Measurements from ENCODE around the gene MASTL.
"Not testable (repeated sequence)": the region's sequence is repeated elsewhere in the genome, so short reads cannot be mapped to it uniquely, and the experiment has no call there.

The MASTL gene

DNA sequence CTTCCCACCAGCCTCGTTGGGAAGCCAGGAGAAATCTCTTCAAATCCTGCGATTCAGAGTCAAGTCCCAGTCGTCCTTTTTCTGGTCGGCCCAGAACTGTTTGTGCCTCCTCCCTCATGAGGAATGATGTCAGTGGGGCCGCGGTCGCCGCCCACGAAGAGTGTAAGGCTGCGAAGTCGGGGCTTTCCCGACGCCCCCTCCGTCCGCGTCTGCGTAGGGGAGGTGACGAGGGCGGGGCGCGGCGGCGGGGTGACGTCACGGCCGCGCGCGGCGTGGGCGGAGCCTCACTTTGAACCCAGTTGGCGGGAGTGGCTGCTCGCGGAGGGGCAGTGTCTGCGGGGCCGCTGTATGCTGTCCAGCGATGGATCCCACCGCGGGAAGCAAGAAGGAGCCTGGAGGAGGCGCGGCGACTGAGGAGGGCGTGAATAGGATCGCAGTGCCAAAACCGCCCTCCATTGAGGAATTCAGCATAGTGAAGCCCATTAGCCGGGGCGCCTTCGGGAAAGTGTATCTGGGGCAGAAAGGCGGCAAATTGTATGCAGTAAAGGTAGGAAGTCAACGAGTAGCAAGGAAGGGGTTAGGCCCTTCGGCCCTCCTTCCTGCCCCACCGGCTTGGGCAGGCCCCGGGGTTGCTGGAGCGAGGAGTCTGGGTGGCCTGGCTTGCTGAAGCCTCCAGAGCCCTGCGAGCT lies at the start of gene MASTL:
Gene MASTL, plus strand, starts transcription at position 287 of the 689 bp plus-strand sequence. Its CDS starts 75 bp downstream, at position 362.
- DNase-seq: peak; percentile 96

DNA sequence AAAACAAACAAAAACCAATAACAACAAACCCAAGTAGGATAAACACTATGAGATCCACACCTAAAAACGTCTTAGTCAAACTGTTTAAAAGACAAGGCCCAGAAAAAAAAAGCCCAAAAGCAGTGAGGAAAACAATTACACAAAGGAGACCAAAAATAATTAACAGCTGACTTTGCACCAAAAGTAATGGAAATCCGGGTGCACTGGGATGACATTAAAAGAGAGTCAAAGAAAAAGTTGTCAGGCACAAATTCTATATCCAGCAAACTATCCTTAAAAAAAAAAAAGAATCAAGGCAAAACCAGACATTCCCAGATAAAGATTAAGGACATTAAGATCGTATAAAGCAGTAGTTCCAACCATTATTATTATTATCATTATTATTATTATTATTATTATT lies 47.0 kb upstream of the MASTL start:
- DNase-seq: no peak

DNA sequence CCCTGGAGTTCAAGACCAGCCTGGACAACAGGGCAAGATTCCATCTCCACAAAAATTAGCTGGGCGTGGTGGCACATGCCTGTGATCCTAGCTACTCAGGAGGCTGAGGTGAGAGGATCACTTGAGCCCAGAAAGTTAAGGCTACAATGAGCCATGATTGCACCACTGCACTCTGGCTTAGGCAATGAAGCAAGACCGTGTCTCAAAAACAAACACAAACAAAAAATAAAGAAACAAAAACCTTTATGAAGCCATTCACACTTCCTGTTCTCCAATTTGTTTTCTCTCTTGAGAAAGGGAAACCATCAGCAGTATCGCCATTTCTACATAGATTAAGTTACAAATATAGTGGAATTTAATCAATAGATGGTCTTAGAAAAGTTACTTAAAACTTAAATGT lies 20.8 kb upstream of the MASTL start:
- no peak for DNase-seq

DNA sequence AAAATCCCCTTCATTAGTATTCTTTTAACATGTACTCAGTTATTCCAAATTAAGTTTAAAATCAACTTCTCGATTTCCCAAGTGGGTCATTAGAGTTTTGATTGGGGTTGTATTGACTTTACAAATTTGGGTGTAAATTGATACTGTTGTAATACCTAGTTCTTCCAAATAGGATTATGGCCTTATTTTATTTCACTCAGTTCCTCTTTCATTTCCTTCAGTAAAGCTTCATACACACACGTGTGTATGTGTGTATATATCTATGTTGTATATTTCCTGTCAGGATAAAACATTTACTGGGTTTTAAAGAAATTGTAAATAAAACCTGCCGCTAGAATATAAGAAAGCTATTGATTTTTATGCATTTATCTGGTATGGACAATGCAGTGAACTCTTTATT lies 16.9 kb upstream of the MASTL start:
- DNase-seq: no peak

DNA sequence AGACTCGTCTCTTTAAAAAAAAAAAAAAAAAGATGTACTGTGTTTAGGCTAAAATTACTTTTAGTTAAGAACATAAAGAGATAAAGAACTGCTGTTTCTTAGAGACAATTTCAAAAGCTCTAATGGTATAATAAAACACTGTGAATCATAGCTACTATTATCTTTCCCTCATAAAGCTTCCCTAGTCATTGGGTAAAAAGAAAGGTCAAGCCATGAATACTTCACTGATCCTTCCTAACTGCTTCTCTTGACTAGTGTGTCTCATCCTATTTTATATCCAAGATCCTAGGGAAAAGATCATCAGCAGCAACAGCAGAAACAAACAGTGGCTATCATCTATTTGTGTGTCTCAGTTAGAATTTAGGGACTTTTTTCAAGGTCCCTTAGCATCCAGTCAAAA lies 11.5 kb upstream of the MASTL start:
- no peak for DNase-seq

DNA sequence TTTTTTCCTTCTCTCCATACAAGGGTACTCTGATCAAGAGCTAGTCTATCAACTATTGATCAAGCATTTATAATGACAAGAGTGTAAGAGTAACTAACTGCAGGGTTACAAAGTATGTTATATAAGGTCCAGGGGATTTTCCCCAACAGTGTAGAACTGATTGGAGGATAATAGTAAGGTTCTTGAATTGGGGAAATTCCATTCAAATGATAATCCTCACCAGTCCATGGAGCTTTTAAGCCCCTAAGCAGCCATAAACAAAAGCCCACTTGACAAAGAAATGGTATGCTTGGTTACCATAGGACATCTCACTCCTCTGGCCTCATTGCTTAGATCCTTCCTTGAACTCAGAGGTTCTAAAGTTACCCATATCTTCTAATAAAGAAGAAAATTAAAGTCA lies 9.2 kb upstream of the MASTL start:
- no peak for DNase-seq

DNA sequence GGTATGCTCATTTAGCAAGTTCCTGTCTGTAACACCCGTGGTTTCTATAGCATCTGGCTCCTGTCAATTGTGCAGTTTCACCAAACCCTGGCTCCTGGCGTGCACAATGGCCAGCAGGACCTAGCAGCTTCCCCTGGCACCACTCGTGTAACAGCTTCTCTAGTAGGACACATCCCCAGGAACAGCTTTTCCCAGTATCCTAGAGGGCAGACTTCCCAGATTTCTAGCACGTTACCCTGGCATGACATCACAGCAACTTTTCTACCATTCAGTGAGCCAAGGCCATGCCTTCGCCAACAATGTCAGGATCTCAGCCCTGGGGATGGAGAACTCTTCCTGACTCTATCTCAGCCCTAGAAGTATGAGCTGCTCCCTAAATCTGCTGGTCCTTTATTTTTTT lies 7.5 kb upstream of the MASTL start:
- no peak for DNase-seq

DNA sequence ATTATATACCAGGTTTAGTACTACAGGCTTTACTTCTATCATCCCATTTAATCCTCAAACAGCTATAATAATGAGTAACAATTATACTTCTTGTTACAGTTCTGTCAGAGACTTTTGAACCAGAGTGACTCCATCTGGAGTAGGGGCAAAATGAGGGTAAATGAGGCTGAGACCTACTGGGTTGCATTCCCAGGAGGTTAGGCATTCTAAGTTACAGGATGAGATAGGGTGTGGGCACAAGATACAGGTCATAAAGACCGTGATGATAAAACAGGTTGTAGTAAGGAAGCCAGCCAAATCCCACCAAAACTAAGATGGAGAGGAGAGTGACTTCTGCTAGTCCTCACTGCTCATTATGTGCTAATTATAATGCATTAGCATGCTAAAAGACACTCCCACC lies 4.9 kb upstream of the MASTL start:
- no peak for DNase-seq

DNA sequence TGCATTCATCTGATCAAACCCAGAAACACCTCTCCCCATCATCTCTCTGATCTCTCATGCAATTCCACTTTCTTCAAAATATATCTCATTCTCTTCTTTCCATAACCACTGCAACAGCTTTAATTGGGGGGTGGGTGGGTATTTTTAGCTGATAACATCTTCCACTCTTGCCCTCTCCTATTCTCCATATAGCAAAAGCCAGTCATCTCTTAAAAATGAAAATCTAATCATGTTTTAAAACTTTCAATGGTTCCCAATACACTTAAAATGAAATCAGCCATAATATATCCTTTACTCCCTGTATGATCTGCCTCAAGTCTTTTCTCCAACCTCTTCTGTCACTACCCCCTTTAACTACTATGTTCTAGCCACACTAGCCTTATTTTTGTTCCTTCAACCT lies 2.5 kb upstream of the MASTL start:
- DNase-seq: no peak

DNA sequence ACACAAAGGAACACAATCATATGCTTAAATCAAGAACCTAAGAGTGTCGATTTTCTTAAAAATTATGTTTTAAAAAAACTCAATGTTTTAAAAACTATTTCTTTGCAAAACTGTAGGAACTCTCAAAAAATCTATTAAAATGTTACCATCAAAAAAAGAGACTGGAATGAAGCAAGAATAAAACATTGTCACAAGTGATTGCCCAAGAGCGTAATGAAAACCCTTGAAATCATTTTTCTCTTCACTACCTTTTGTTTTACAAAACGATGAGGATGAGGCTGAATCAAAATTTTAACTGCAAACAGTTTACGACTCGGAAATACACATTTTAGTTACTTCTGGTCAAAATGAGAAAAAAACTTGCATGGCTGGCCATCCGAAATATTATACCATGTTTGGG lies 1.8 kb upstream of the MASTL start:
- DNase-seq: no peak

DNA sequence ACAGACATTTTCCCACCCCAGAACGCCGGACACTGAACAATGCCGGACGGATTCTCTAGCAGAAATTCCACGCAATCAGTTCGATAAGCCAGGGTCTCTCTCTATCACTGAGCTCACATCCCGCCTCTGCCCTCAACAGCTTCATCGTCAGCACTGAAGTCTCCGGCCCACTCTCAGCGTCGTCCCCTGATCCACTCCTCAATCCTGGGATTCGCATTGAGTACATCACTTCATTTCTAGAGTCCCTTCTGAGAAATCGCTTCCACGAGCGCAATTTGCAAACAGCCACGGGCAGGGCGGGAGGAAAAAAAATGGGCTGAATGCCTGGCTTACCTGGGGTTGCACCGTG lies 1.3 kb upstream of the MASTL start:
- DNase-seq: no peak

DNA sequence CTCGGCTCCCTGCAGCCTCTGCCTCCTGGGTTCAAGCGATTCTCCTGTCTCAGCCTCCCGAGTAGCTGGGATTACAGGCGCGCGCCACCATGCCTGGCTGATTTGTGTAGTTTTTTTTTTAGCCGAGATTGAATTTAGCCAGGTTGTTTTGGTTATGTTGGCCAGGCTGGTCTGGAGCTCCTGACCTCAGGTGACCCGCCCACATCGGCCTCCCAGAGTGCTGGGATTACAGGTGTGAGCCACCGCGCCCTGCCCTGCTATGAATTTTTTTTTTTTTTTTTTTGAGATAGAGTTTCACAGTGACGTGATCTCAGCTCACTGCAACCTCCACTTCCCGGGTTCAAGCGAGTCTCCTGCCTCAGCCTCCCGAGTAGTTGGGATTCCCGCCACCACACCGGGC lies 1.4 kb downstream of the MASTL start:
- DNase-seq: not testable (repeated sequence)

DNA sequence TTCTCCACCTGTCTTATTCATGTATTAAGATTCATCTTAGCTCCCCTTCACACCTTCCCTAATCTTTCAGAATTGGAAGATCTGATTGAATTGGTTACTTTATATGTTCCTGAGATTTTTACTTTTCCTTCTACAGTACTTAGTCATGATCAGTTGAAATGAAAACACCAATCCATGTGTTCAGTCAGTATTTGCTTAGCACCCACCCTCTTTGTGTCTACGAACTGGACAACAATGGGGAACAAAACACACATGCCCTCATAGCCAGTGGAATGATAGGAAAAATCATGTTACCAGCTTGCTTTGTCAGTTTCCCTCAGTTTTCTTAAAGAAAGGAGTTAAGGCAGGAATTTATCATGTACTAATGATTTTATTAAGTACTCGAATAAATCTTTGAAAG lies 2.0 kb downstream of the MASTL start:
- DNase-seq: no peak

DNA sequence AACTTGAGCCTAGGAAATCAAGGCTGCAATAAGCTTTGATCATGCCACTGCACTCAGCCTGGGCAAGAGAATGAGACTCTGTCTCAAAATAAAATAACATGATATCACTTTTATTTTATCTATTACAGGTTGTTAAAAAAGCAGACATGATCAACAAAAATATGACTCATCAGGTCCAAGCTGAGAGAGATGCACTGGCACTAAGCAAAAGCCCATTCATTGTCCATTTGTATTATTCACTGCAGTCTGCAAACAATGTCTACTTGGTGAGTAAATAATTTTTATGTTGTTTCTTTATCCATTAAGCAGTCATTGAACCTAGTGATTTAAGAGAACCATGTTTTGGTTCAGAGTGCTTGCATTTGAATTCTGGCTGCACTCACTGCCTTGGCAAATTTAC lies 3.3 kb downstream of the MASTL start:
- no peak for DNase-seq

DNA sequence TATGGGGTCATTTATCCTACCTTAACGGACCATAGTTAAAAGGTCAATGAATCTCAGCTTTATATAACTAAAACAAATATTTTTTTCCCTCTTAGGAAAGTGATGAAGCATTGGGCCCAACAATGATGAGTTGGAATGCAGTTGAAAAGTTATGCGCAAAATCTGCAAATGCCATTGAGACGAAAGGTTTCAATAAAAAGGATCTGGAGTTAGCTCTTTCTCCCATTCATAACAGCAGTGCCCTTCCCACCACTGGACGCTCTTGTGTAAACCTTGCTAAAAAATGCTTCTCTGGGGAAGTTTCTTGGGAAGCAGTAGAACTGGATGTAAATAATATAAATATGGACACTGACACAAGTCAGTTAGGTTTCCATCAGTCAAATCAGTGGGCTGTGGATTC lies 14.7 kb downstream of the MASTL start:
- DNase-seq: no peak

DNA sequence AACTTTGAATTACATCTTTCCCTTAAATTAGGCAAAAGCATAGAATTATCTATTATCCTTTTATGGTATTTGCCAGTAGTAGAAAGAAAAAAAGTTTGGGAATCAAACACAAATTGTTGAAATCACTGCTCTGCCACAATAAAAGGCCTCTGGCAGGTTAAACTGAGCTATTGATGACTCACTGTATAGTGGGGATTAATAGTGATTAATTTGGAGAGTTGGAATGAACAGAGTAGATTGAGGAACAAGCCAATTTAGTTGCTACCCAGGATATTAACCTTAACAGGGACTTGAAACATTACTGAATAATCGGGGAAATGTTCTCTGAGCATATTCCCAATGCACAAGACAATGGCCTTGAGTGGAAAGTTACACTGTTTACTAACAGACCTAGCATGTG lies 33.1 kb downstream of the MASTL start:
- DNase-seq: no peak

DNA sequence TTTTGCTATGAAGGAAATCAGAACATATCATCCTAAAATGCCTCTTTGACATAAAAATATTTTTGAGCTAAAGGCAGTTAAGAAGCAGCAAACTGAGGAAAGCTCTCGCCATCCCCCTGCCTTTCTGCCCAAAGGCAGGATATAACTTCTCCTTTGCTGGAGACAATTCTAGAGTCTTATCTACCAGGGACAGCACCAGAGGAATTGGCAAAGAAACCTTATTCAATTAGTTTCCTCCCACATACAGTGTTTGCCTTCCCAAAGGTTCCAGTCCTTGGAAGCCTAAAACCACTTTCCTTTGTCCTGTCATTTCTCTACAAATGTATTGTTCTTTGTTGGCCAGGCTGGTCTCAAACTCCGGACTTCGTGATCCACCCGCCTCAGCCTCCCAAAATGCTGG lies 33.7 kb downstream of the MASTL start:
- DNase-seq: no peak

DNA sequence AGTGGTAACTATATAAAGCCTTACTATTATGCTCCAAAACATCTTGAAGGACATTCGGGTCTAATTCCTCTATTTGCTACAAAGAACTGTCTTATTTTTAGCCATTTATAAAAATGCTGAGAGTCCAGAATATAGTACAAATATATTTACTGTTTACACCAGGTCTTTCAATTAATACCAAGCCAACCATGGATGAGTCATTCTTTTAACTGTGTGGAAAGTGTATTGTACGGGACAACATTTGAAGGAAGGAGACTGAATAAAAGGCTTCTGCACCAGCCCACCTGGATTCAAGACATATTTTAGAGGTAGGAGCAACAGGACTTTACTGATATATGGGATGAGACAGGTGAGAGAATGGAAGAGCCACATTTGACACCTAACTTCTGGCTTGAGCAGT lies 35.4 kb downstream of the MASTL start:
- no peak for DNase-seq

DNA sequence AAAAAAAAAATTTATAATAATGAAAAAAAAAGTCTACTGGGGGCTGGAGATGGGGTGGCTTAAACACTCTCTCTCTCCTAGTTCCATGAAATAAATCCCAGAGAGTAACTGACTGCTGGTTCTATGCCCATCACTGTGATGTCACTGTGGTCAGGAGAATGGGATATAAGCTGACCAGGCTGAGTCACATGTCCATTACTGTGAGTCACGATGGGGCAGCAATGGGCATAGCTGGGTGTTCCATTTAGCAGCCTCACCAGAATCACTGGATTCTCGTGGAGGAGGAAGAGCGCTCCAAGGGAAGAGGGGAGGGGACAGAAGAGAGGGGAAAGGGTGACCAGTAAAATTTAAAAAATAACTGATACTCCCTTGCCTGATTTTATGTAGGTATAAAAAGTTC lies 37.1 kb downstream of the MASTL start:
- DNase-seq: no peak

DNA sequence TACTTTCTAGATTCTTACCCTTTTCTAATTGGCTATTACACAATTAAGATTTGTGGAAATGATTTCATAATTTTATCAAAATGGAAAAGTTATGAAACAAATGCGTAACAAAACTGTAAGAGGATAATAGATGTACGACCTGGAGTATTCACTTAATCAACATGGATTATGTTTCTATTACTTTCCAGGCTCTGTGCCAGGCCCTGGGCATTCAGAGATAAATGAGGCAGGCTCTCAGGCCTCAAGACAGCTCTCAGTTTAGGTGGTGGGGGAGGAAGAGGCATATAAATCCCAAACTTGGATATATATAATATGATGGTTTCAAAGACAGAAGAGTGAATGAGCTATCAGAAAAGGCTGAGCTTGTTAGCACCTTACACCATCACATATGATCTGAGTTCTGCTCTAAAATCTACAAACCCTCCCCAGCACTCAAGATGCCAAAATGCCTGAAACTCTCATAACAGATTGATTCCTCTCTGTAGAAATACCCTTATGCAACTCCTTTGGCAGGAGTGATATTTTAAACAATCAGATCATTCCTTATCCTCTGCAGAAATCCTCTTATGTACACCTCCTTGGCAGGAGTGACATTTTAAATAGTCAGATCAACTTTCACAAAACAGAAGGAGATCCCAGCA lies 42.9 kb downstream of the MASTL start:
- no peak for DNase-seq

DNA sequence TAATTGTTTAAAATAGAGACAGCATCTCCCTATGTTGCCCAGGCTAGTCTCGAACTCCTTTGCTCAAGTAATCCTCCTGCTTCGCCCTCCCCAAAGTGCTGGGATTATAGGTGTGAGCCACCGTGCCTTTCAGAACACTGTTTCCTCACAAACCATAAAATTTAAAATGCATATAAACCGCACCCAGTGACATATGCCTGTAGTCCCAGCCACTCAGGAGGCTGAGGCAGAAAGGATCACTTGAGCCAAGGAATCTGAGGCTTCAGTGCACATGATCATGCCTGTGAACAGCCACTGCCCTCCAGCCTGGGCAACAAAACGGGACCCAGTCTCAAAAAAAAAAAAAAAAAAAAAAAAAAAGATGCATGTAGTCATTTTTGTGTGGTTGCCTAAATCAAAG lies 48.7 kb downstream of the MASTL start:
- no peak for DNase-seq

DNA sequence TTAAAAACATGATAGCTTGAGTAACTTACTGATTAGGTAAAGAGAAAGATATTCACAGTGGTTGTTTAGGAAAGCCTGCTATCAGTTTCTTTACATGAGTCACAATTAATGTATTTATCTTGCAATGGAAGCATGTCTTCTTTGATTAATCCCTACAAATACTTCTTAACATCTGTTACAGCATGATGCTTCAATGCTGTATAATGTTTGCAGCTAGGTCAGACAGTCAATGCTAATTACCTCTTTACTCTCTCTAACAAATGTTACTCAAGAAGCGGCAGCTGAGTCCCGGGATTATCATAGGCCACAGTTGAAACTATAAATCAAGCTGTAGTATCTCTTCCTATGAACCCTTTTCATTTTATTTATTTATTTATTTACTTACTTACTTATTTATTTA lies 52.2 kb downstream of the MASTL start:
- DNase-seq: no peak

DNA sequence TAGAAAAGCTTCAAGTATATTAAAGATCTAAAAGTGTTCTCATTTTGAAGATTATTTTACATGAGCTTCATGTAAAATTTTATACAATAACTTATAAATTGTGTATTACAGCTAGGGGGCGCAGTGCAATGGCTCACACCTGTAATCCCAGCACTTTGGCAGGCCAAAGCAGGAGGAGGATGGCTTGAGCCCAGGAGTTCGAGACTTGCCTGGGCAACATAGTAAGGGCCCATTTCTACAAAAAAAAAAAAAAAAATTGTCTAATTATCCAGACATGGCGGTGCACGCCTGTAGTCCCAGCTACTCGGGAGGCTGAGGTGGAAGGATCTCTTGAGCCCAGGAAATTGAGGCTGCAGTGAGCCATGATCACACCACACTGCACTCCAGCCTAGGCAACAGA lies 68.8 kb downstream of the MASTL start:
- peak; percentile 40 for DNase-seq

DNA sequence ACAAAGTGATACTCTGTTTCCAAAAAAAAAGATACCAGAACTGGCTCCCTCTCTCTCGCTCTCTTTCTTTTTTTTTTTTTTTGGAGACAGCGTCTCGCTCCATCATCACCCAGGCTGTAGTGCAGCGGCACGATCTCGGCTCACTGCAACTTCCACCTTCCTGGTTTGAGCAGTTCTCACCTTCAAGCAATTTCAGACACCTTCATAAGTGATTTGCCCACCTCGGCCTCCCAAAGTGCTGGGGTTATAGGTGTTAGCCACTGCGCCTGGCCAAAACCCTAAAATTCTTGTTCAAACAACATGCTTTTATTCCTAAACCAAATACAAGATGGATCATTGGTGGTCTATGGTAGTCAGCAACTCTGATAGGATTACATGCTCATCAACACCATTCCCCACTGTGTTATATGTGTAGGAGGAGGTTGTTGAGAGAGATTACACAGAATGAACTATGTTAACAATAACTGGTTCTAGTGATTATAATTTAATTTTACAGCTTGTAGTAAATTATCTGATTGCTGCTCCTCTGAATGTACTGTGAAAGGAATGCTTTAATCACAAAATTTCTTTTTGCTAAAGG lies 69.9 kb downstream of the MASTL start:
- peak; percentile 14 for DNase-seq
